ENCODE measurements around the gene KIF16B. TPM values are rescaled to one million over a fixed set of nuclear protein-coding genes. Genes with fewer than 3 reads are reported as not detected.

Gene KIF16B
- total RNA-seq, 4 donors from 2014 or later: 16.6 to 29.6 (median 20.2) TPM

- Histone ChIP-seq H3K9me3 (no peaks in the 10 kb centered on the region), H3K4me1 (peaks cover 0 to 17% (median 0%) of the 10 kb centered on the region in 3 donors), H3K36me3 (peaks cover 0 to 7% (median 0%) of the 10 kb centered on the region in 3 donors), H3K27me3 (no peaks in the 10 kb centered on the region), H3K27ac (no peak overlapping the region), H3K4me3 (no peak overlapping the region)
- WGBS, 2 donors: 95 to 100% methylated on average over 3 of the region's 3 CpGs
- no peak for DNase-seq
- intact Hi-C loops (cut with DNase I): no loop called here
- TF ChIP-seq CTCF (IDR thresholded peaks at IDR 0.05): no peak
- TF ChIP-seq POLR2A (IDR thresholded peaks at IDR 0.05): no peak
These were observed 126.3 kb downstream of the KIF16B start for GRCh38 chr20:16446991-16447390.

- intact Hi-C loops (cut with DNase I): no loop called here
- no peak for DNase-seq
- WGBS, 2 donors: 72 to 74% methylated on average over 4 of the region's 4 CpGs
- Histone ChIP-seq H3K9me3 (no peaks in the 10 kb centered on the region), H3K4me3 (no peak overlapping the region), H3K27me3 (no peaks in the 10 kb centered on the region), H3K36me3 (peaks cover 0 to 7% (median 0%) of the 10 kb centered on the region in 3 donors), H3K4me1 (peaks cover 0 to 17% (median 0%) of the 10 kb centered on the region in 3 donors), H3K27ac (no peak overlapping the region)
- no peak for TF ChIP-seq POLR2A (IDR thresholded peaks at IDR 0.05)
- TF ChIP-seq CTCF (IDR thresholded peaks at IDR 0.05): no peak
These were observed 127.0 kb downstream of the KIF16B start for GRCh38 chr20:16446246-16446645.

- H3K27ac ChIP-seq: no peak overlapping the region
- peaks cover 0 to 4% (median 0%) of the 10 kb centered on the region in 3 donors for H3K36me3 ChIP-seq
- DNase-seq: no peak
- no peaks in the 10 kb centered on the region for H3K9me3 ChIP-seq
- TF ChIP-seq POLR2A (IDR thresholded peaks at IDR 0.05) (no peak), CTCF (IDR thresholded peaks at IDR 0.05) (no peak)
- H3K4me3 ChIP-seq: no peak overlapping the region
- H3K27me3 ChIP-seq: no peaks in the 10 kb centered on the region
- intact Hi-C loops (cut with DNase I): no loop called here
- 68 to 70% methylated on average over 3 of the region's 3 CpGs for WGBS, 2 donors
- H3K4me1 ChIP-seq: peaks cover 0 to 17% (median 0%) of the 10 kb centered on the region in 3 donors
These were observed 127.8 kb downstream of the KIF16B start for GRCh38 chr20:16445482-16445881.

- intact Hi-C loops (cut with DNase I): no loop called here
- DNase-seq: no peak
- WGBS, 2 donors: 84 to 93% methylated on average over 6 of the region's 6 CpGs
These were observed 129.0 kb downstream of the KIF16B start for GRCh38 chr20:16444057-16444777.

More at GRCh38 chr20:16444057-16444777, 129.0 kb downstream of the KIF16B start:
- no peaks in the 10 kb centered on the region for H3K9me3 ChIP-seq
- H3K4me1 ChIP-seq: peaks cover 0 to 17% (median 0%) of the 10 kb centered on the region in 3 donors
- H3K4me3 ChIP-seq: no peak overlapping the region
- H3K27me3 ChIP-seq: no peaks in the 10 kb centered on the region
- no peak overlapping the region for H3K27ac ChIP-seq
- H3K36me3 ChIP-seq: no peaks in the 10 kb centered on the region
- TF ChIP-seq CTCF (IDR thresholded peaks at IDR 0.05) (no peak), POLR2A (IDR thresholded peaks at IDR 0.05) (no peak)
